HL-60 (cell line): ENCODE data around the gene RPL27A.

Experiments
- POLR2AphosphoS5 ChIP-seq: IDR thresholded peaks from 2 replicates; pipeline ENCODE4 v1.6.1; 2012; ENCODE audit warnings: low read depth
- TF ChIP-seq, protein P1 (sequence below): IDR thresholded peaks from 2 replicates; pipeline ENCODE4 v1.6.1; 2012; ENCODE audit warnings: low read depth; ENCODE audit not compliant: insufficient replicate concordance
- TF ChIP-seq, protein P2 (sequence below): IDR thresholded peaks from one replicate; pipeline ENCODE4 v1.5.1; 2011; ENCODE audit warnings: low read length, control low read depth, inconsistent platforms; ENCODE audit not compliant: insufficient read depth

DNA sequence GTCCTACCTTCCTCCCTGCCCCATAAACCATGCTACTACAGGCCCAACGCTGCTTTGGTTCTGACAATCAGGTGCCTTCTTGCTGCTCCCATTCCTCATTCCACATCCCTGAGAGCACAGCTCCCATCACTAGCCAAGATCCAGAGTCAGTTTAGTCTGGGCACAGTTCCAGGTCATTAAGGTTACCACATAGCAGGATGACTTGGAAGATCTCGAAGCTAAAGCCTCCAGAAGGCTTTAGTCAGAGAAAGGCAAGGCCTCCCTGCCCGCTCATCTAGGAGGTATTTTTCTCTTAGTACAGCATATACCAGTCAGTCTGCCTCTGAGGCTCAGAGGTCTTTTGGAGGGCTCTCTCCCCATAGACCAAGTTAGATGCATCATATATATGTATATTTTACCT, 30.5 kb upstream of the RPL27A start:
- TF ChIP-seq, protein P1, sequence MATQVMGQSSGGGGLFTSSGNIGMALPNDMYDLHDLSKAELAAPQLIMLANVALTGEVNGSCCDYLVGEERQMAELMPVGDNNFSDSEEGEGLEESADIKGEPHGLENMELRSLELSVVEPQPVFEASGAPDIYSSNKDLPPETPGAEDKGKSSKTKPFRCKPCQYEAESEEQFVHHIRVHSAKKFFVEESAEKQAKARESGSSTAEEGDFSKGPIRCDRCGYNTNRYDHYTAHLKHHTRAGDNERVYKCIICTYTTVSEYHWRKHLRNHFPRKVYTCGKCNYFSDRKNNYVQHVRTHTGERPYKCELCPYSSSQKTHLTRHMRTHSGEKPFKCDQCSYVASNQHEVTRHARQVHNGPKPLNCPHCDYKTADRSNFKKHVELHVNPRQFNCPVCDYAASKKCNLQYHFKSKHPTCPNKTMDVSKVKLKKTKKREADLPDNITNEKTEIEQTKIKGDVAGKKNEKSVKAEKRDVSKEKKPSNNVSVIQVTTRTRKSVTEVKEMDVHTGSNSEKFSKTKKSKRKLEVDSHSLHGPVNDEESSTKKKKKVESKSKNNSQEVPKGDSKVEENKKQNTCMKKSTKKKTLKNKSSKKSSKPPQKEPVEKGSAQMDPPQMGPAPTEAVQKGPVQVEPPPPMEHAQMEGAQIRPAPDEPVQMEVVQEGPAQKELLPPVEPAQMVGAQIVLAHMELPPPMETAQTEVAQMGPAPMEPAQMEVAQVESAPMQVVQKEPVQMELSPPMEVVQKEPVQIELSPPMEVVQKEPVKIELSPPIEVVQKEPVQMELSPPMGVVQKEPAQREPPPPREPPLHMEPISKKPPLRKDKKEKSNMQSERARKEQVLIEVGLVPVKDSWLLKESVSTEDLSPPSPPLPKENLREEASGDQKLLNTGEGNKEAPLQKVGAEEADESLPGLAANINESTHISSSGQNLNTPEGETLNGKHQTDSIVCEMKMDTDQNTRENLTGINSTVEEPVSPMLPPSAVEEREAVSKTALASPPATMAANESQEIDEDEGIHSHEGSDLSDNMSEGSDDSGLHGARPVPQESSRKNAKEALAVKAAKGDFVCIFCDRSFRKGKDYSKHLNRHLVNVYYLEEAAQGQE = no peak
- TF ChIP-seq POLR2AphosphoS5 = no peak
- TF ChIP-seq, protein P2, sequence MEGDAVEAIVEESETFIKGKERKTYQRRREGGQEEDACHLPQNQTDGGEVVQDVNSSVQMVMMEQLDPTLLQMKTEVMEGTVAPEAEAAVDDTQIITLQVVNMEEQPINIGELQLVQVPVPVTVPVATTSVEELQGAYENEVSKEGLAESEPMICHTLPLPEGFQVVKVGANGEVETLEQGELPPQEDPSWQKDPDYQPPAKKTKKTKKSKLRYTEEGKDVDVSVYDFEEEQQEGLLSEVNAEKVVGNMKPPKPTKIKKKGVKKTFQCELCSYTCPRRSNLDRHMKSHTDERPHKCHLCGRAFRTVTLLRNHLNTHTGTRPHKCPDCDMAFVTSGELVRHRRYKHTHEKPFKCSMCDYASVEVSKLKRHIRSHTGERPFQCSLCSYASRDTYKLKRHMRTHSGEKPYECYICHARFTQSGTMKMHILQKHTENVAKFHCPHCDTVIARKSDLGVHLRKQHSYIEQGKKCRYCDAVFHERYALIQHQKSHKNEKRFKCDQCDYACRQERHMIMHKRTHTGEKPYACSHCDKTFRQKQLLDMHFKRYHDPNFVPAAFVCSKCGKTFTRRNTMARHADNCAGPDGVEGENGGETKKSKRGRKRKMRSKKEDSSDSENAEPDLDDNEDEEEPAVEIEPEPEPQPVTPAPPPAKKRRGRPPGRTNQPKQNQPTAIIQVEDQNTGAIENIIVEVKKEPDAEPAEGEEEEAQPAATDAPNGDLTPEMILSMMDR = no peak
